HG03095 (cell line): ENCODE measurements around the gene CREB3.
A peak's percentile ranks its signal among the peaks of the same experiment; 100 is the strongest.

Experiments used
- ATAC-seq: cut with Tn5 transposase; IDR thresholded peaks from one replicate; pipeline ENCODE4 v1.9.1; 2021; ENCODE audit warnings: moderate library complexity; ENCODE audit not compliant: unreplicated experiment

The CREB3 gene

GRCh38 chr9:35700942-35701341, 31.5 kb upstream of the CREB3 start:
- no peak for ATAC-seq

- no peak for ATAC-seq
These were observed 29.8 kb upstream of the CREB3 start for GRCh38 chr9:35702696-35703095.

GRCh38 chr9:35703906-35704672, 28.4 kb upstream of the CREB3 start:
- ATAC-seq, result no peak

- no peak for ATAC-seq
These were observed 27.1 kb upstream of the CREB3 start for GRCh38 chr9:35705372-35705771.

- no peak for ATAC-seq
These were observed 26.5 kb upstream of the CREB3 start for GRCh38 chr9:35705836-35706430.

GRCh38 chr9:35706951-35707350, 25.5 kb upstream of the CREB3 start:
- ATAC-seq, result no peak

GRCh38 chr9:35708146-35708545, 24.3 kb upstream of the CREB3 start:
- no peak for ATAC-seq

- ATAC-seq, result no peak
These were observed 21.5 kb upstream of the CREB3 start for GRCh38 chr9:35710818-35711500.

- peak; percentile 63 for ATAC-seq
These were observed 20.7 kb upstream of the CREB3 start for GRCh38 chr9:35711501-35712428.

GRCh38 chr9:35712762-35713400, 19.6 kb upstream of the CREB3 start:
- ATAC-seq, result no peak

- no peak for ATAC-seq
These were observed 18.9 kb upstream of the CREB3 start for GRCh38 chr9:35713578-35713977.

GRCh38 chr9:35714123-35714522, 18.3 kb upstream of the CREB3 start:
- no peak for ATAC-seq

GRCh38 chr9:35714579-35715252, 17.8 kb upstream of the CREB3 start:
- ATAC-seq, result no peak

GRCh38 chr9:35716230-35716629, 16.2 kb upstream of the CREB3 start:
- no peak for ATAC-seq

GRCh38 chr9:35717132-35717870, 15.2 kb upstream of the CREB3 start:
- ATAC-seq, result no peak

GRCh38 chr9:35718721-35719511, 13.6 kb upstream of the CREB3 start:
- no peak for ATAC-seq

- no peak for ATAC-seq
These were observed 12.9 kb upstream of the CREB3 start for GRCh38 chr9:35719546-35719945.

- ATAC-seq, result no peak
These were observed 9.0 kb upstream of the CREB3 start for GRCh38 chr9:35723426-35723825.

- ATAC-seq, result no peak
These were observed 8.6 kb upstream of the CREB3 start for GRCh38 chr9:35723908-35724307.
